GM04504 (cell line): ENCODE results near the gene LSR.

Experiments
- DNase-seq: peaks from one replicate; pipeline ENCODE4 v3.0.0-alpha.2; 2012; ENCODE audit warnings: low read depth

Gene LSR

GRCh38 chr19:35302446-35302845 lies 53.6 kb downstream of the LSR start:
- no peak for DNase-seq

- DNase-seq, result no peak
Measured at GRCh38 chr19:35303357-35303915, 54.6 kb downstream of the LSR start.

DNA sequence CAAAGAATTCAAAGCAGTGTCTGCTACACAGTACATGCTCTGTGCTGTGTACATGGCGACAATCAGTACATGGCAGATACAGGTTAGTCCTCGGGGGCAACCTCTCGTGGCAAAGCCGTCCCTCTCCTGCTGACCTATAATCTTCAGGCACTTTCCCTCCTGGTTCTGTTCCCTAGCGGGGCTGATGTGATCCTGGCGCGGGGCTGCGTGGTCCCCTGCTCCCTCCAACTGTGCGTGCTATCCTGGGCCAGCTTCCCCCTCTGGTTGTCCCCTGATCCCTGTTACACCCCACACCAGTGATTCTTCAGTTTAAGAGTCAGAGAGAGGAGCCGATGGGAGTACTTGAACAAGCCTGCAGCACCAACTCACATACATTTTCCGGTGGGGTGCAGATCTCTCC lies 55.2 kb downstream of the LSR start:
- DNase-seq, result no peak

DNA sequence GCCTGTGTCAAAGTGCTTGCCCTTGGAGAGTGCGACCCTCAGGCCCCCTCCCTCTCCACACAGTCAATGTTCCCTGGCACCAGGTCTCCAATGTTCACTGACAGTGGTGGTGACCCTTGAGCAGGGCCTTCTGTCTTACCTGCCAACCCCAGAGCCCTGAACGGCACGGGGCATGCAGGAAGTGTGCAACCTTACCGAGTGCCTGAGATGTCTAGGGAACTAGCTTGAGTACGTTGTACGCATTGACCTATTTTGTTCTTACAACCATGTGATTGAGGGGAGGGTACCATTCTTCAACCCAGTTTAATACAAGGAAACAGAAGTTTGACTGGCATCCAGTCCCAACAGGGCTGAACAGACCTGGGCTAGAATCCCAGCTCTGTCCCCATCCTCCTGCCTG lies 56.4 kb downstream of the LSR start:
- DNase-seq, result no peak

DNA sequence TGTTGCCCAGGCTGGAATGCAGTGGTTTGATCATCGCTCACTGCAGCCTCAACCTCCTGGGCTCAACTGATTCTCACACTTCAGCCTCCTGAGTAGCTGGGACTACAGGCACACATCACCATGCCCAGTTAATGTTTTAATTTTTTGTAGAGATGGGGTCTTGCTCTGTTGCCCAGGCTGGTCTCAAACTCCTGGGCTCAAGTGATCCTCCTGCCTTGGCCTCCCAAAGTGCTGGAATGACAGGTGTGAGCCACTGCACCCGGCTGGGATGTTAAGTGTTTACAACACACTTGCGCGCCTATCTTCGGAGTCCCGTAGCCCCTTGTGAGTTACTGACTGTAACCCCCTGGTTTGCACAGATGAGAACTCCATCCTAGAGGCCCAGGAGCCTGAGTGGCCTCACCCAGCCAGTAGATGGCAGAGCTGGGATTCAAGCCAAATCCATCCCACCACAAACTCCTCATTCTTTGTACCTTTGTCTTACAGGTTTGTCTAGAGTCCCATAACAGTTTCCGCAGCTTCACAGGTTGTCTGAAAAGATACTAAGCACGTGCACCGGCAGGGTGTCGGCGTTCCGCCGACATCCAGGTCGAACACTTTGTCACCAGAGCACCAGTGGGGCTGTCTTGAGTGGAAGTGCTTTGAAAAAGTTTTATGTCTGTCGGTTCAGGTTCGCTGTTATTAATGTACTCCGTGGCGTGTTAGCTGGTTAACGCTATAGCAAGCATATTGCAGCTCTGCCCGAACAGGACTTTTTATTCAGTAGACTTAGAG lies 57.9 kb downstream of the LSR start:
- no peak for DNase-seq

GRCh38 chr19:35307931-35308330 lies 59.1 kb downstream of the LSR start:
- no peak for DNase-seq

DNA sequence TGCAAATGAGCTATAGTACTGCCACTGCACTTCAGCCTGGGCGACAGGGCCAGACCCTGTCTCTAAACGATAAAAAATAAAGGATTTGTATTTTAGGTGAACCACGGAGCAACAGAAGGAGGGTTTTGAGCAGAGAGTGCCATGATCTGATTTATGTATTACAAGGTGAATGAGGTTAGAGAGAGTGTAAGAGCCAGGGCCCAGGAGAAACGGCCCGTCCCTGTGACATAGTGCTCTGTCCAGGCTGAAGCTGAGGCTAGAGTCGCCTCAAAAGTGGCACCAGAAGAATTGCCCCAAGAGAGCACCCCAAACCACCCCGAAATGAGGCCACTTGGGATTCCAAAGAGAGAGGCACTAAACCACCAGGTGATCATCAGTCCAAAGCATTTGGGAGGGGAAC lies 60.1 kb downstream of the LSR start:
- no peak for DNase-seq

GRCh38 chr19:35309481-35310279 lies 60.9 kb downstream of the LSR start:
- DNase-seq, result no peak

- DNase-seq, result no peak
Measured at GRCh38 chr19:35310331-35310730, 61.5 kb downstream of the LSR start.

GRCh38 chr19:35310811-35311465 lies 62.1 kb downstream of the LSR start:
- no peak for DNase-seq

- DNase-seq, result no peak
Measured at GRCh38 chr19:35311901-35312665, 63.3 kb downstream of the LSR start.

- DNase-seq, result no peak
Measured at GRCh38 chr19:35313587-35313986, 64.8 kb downstream of the LSR start.

DNA sequence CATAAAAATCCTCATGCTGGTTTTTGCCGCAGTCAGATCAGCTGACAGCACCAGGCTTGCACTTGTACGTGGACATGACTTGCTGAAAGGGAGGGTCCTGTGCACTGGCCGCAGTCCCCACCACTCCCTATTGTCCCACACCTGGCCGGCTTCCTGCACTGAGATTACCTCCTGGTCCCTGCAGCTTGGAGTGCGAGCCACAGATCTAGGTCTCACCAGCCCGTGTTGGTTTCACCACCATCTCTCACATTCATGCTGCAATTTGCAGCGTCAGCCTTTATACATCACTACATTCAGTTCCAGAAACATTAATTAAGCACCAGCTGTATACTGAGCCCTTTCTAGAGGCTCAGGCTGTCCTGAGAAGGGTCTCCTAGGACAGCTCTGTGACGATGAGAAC lies 65.2 kb downstream of the LSR start:
- DNase-seq, result no peak

- no peak for DNase-seq
Measured at GRCh38 chr19:35314858-35315470, 66.2 kb downstream of the LSR start.

DNA sequence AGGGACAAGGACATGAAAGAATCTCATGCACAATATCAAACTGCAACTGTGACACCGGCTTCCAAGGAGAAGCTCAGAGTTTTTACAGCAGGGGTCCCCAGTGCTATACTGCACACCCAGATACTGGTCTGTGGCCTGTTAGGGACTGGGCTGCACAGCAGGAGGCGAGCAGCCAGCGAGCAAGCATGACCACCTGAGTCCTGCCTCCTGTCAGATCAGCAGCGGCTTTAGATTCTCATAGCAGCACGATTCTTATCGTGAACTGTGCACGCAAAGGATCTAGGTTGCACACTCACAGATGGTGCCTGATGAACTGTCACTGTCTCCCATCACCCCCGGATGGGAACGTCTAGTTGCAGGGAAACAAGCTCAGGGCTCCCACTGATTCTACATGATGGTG lies 67.1 kb downstream of the LSR start:
- DNase-seq, result no peak

- no peak for DNase-seq
Measured at GRCh38 chr19:35316560-35316959, 67.8 kb downstream of the LSR start.
